CD4-positive, alpha-beta memory T cell (primary cell): Measurements from ENCODE around the gene YBX3. TPM values are rescaled to one million over a fixed set of nuclear protein-coding genes. Genes with fewer than 3 reads are reported as not detected.

ENCODE experiments used
- CTCF ChIA-PET: fragments of 350-600 bp; sonication (Branson Sonifier 250); formaldehyde crosslinking; loops from one replicate; lab custom pipeline; 2021; ENCODE audit warnings: inconsistent platforms; ENCODE audit not compliant: partially characterized antibody; lab: Charles Lee
- POLR2A ChIA-PET: fragments of 350-600 bp; sonication (Branson Sonifier 250); formaldehyde crosslinking; loops from one replicate; lab custom pipeline; 2021; ENCODE audit not compliant: partially characterized antibody; lab: Charles Lee
- DNase-seq, 5 donors: peaks; one replicate each; pipeline versions ENCODE4 v3.0.0 to v3.0.0-alpha.2; 2020 to 2022; ENCODE audit warnings: mixed read lengths in 1 of 5
- H3K27ac ChIP-seq: one replicate; pipeline ENCODE4 v1.7.0; 2013; ENCODE audit warnings: low read depth, low read length
- H3K27me3 ChIP-seq: 2 replicates; pipeline ENCODE4 v1.7.0; 2013; ENCODE audit warnings: mild to moderate bottlenecking, low read length, moderate library complexity; ENCODE audit not compliant: insufficient read depth
- H3K36me3 ChIP-seq: 2 replicates; pipeline ENCODE4 v1.7.0; 2013; ENCODE audit warnings: mild to moderate bottlenecking, low read length, moderate library complexity; ENCODE audit not compliant: insufficient read depth
- H3K4me1 ChIP-seq: 2 replicates; pipeline ENCODE4 v1.7.0; 2013; ENCODE audit warnings: mild to moderate bottlenecking, low read length, moderate library complexity; ENCODE audit not compliant: insufficient read depth
- H3K4me3 ChIP-seq, 2 donors: one replicate each; pipeline ENCODE4 v1.7.0; 2013; ENCODE audit warnings: low read length in 2 of 2, mild to moderate bottlenecking in 1 of 2
- H3K9me3 ChIP-seq, 2 donors: one replicate each; pipeline ENCODE4 v1.7.0; 2013; ENCODE audit warnings: low read length in 2 of 2, control low read depth in 1 of 2; ENCODE audit not compliant: control insufficient read depth in 1 of 2
- H3K27ac Mint-ChIP-seq, 7 donors: one replicate each; pipeline ENCODE4 v1.8.0; 2020 to 2021; ENCODE audit warnings: mixed read lengths in 7 of 7, mild to moderate bottlenecking in 6 of 7, inconsistent platforms in 3 of 7, moderate library complexity in 3 of 7
- H3K27me3 Mint-ChIP-seq, 2 donors: one replicate each; pipeline ENCODE4 v1.8.0; 2020 to 2021; ENCODE audit warnings: mixed read lengths in 2 of 2
- H3K36me3 Mint-ChIP-seq, 2 donors: one replicate each; pipeline ENCODE4 v1.8.0; 2020 to 2021; ENCODE audit warnings: mixed read lengths in 2 of 2, inconsistent platforms in 1 of 2, mild to moderate bottlenecking in 1 of 2
- H3K4me1 Mint-ChIP-seq, 4 donors: one replicate each; pipeline ENCODE4 v1.8.0; 2020 to 2021; ENCODE audit warnings: mixed read lengths in 4 of 4, mild to moderate bottlenecking in 1 of 4
- H3K4me3 Mint-ChIP-seq, 8 donors: one replicate each; pipeline ENCODE4 v1.8.0; 2020 to 2021; ENCODE audit warnings: mixed read lengths in 8 of 8, mild to moderate bottlenecking in 7 of 8, moderate library complexity in 6 of 8, inconsistent platforms in 3 of 8
- H3K9me3 Mint-ChIP-seq, 8 donors: one replicate each; pipeline ENCODE4 v1.8.0; 2020 to 2021; ENCODE audit warnings: mixed read lengths in 8 of 8, mild to moderate bottlenecking in 5 of 8, inconsistent platforms in 3 of 8, moderate library complexity in 1 of 8
- intact Hi-C: fragments of 100-400 bp; cut with micrococcal nuclease; formaldehyde crosslinking; loops from one replicate; pipeline ENCODE4 v1.15.1; 2023
- polyA plus RNA-seq, 2 donors: library from polyadenylated mRNA; unstranded; fragments of 300-500 nt; fragmentation: Illumina TruSeq; gene quantifications; one replicate each; pipeline ENCODE4 v1.2.3, GENCODE V29; 2021
- total RNA-seq, 2 experiments: library from RNA; stranded (reverse); gene quantifications; one replicate each; pipeline ENCODE4 v1.2.3, GENCODE V29; 2021

Gene YBX3
- total and polyA plus RNA-seq, 4 experiments from 2014 or later: 1.7 to 5.1 (median 2.6) TPM

DNA sequence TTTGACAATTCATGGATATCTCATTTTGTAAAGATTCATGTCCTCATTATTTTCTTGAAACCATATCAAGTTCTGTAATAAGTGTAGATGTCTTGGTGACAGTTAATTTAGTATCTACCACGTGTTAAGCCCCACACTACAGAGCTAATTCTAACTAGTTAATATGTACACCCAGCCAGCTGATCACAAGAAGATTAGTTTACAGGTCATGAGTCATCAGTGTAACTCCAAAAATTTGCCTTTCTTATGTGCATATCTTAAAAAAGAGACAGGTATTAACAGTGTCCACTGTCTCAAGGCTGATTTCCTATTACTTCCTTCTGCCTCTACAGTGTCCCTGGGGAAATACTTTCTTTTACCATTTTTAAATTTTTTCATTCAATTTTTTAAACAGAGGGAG, 13.3 kb upstream of the YBX3 start:
- intact Hi-C loops: no loop called here
- H3K27me3 ChIP-seq: no peaks in the 10 kb centered on the region
- Mint-ChIP-seq H3K27me3 (peaks cover 9 to 22% of the 10 kb centered on the region in 2 donors), H3K27ac (no peak overlapping the region), H3K36me3 (no peaks in the 10 kb centered on the region), H3K4me3 (no peak overlapping the region), H3K4me1 (no peaks in the 10 kb centered on the region), H3K9me3 (no peaks in the 10 kb centered on the region)
- H3K27ac ChIP-seq: no peak overlapping the region
- H3K9me3 ChIP-seq: no peaks in the 10 kb centered on the region
- POLR2A ChIA-PET: no interaction called here
- DNase-seq: no peak
- H3K36me3 ChIP-seq: no peaks in the 10 kb centered on the region
- H3K4me1 ChIP-seq: no peaks in the 10 kb centered on the region
- CTCF ChIA-PET: interaction anchor here (3.4 kb wide), 1 partner anchor 13 kb away, joined by 11 read pairs; no protein-coding TSS in a partner anchor
- H3K4me3 ChIP-seq: no peak overlapping the region

DNA sequence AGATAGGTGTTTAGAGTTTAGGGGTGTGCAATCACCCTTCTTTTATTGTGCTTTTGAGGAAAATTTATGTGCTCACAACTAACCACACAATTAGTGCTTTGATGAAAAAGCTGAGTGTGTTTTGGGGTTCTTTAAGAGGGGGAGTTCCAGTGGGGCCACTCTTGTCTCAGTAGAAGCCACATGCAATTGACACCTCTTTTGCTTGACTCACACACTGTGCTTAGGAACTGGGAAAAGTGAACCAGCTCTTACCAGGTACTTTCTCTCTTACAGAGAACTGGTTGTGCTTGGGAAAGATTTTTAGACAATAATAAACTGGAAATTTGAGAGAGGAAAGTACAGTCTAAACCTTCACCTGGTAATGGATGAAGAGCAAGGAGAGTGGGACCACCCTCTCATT, 12.3 kb upstream of the YBX3 start:
- Histone ChIP-seq H3K4me1 (no peaks in the 10 kb centered on the region), H3K4me3 (no peak overlapping the region), H3K9me3 (no peaks in the 10 kb centered on the region), H3K27me3 (no peaks in the 10 kb centered on the region), H3K36me3 (no peaks in the 10 kb centered on the region), H3K27ac (no peak overlapping the region)
- ChIA-PET CTCF (interaction anchor here (3.4 kb wide), 1 partner anchor 14 kb away, joined by 11 read pairs; no protein-coding TSS in a partner anchor), POLR2A (no interaction called here)
- Mint-ChIP-seq H3K27me3 (peaks cover 10 to 17% of the 10 kb centered on the region in 2 donors), H3K4me3 (no peak overlapping the region), H3K36me3 (no peaks in the 10 kb centered on the region), H3K4me1 (no peaks in the 10 kb centered on the region), H3K9me3 (no peaks in the 10 kb centered on the region), H3K27ac (no peak overlapping the region)
- intact Hi-C loops: no loop called here
- no peak for DNase-seq

DNA sequence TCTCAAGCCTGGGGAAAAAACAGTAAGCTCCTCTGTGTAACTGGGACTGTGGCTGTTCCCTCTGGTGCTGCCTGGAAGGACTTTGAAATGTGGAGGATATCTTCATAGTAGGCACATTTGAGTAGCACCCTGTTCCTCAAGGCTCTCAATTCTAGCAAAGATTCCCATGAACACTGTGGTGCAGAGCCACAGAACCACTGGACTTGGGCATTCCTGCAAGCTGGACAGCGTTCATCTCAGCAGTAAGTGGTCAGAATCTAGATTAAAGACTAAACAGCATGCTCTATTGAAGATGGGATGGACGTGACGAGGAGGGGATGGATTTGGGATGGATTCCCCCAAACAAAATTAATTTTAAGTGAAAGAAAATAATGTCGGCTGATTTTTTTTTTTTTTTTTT, 9.4 kb upstream of the YBX3 start:
- Mint-ChIP-seq H3K4me3 (no peak overlapping the region), H3K36me3 (no peaks in the 10 kb centered on the region), H3K27ac (no peak overlapping the region), H3K4me1 (no peaks in the 10 kb centered on the region), H3K9me3 (no peaks in the 10 kb centered on the region), H3K27me3 (peaks cover 12 to 19% of the 10 kb centered on the region in 2 donors)
- POLR2A ChIA-PET: no interaction called here
- H3K27ac ChIP-seq: no peak overlapping the region
- no peak for DNase-seq
- CTCF ChIA-PET: no interaction called here
- intact Hi-C loops: no loop called here
- no peaks in the 10 kb centered on the region for H3K4me1 ChIP-seq
- no peaks in the 10 kb centered on the region for H3K36me3 ChIP-seq
- H3K27me3 ChIP-seq: no peaks in the 10 kb centered on the region
- H3K9me3 ChIP-seq: no peaks in the 10 kb centered on the region
- H3K4me3 ChIP-seq: no peak overlapping the region

- DNase-seq: no peak
- POLR2A ChIA-PET: no interaction called here
- Mint-ChIP-seq H3K4me1 (no peaks in the 10 kb centered on the region), H3K27me3 (peaks cover 13 to 21% of the 10 kb centered on the region in 2 donors), H3K9me3 (no peaks in the 10 kb centered on the region), H3K4me3 (no peak overlapping the region), H3K27ac (no peak overlapping the region), H3K36me3 (no peaks in the 10 kb centered on the region)
- no peak overlapping the region for H3K4me3 ChIP-seq
- H3K27me3 ChIP-seq: no peaks in the 10 kb centered on the region
- H3K4me1 ChIP-seq: no peaks in the 10 kb centered on the region
- CTCF ChIA-PET: no interaction called here
- intact Hi-C loops: no loop called here
- H3K36me3 ChIP-seq: no peaks in the 10 kb centered on the region
- H3K27ac ChIP-seq: no peak overlapping the region
- no peaks in the 10 kb centered on the region for H3K9me3 ChIP-seq
These were observed 8.9 kb upstream of the YBX3 start for GRCh38 chr12:10732066-10732465.

DNA sequence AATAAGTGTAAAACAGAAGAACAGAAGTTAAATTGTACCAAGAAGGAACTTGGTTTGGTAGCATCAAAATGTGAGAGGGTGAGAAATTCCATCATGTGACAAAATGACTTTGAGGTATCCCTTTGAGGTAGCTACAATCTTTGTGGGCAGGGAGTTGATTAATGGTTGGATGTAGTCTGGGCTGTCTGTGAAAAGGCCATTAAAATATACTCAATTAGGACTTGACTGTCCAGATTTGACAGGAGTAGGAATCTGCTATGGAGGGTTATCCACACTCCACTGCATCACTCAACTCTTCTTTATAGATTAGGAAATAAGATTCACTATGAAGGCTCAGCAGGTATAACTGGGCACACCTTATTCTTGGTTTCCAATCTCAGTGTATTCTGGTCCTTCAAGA, 7.4 kb upstream of the YBX3 start:
- H3K27me3 Mint-ChIP-seq: peaks cover 20 to 27% of the 10 kb centered on the region in 2 donors
- H3K9me3 ChIP-seq: no peaks in the 10 kb centered on the region
- H3K36me3 Mint-ChIP-seq: no peaks in the 10 kb centered on the region
- ChIA-PET POLR2A (no interaction called here), CTCF (no interaction called here)
- H3K4me3 ChIP-seq: no peak overlapping the region
- H3K4me3 Mint-ChIP-seq: no peak overlapping the region
- no peak overlapping the region for H3K27ac ChIP-seq
- H3K27me3 ChIP-seq: peaks cover 7% of the 10 kb centered on the region
- no peak for DNase-seq
- H3K4me1 ChIP-seq: no peaks in the 10 kb centered on the region
- intact Hi-C loops: no loop called here
- H3K27ac Mint-ChIP-seq: no peak overlapping the region
- H3K4me1 Mint-ChIP-seq: no peaks in the 10 kb centered on the region
- H3K9me3 Mint-ChIP-seq: no peaks in the 10 kb centered on the region
- H3K36me3 ChIP-seq: no peaks in the 10 kb centered on the region

- POLR2A ChIA-PET: no interaction called here
- Histone ChIP-seq H3K27me3 (peaks cover 14% of the 10 kb centered on the region), H3K4me1 (peaks cover 4% of the 10 kb centered on the region), H3K4me3 (no peak overlapping the region), H3K36me3 (no peaks in the 10 kb centered on the region), H3K27ac (no peak overlapping the region), H3K9me3 (no peaks in the 10 kb centered on the region)
- peaks cover 30 to 40% of the 10 kb centered on the region in 2 donors for H3K27me3 Mint-ChIP-seq
- no peak overlapping the region for H3K27ac Mint-ChIP-seq
- no peaks in the 10 kb centered on the region for H3K9me3 Mint-ChIP-seq
- DNase-seq: no peak
- no peak overlapping the region for H3K4me3 Mint-ChIP-seq
- H3K36me3 Mint-ChIP-seq: no peaks in the 10 kb centered on the region
- peaks cover 2 to 7% (median 4%) of the 10 kb centered on the region in 4 donors for H3K4me1 Mint-ChIP-seq
- CTCF ChIA-PET: no interaction called here
- intact Hi-C loops: no loop called here
These were observed 5.0 kb upstream of the YBX3 start for GRCh38 chr12:10728091-10728490.

DNA sequence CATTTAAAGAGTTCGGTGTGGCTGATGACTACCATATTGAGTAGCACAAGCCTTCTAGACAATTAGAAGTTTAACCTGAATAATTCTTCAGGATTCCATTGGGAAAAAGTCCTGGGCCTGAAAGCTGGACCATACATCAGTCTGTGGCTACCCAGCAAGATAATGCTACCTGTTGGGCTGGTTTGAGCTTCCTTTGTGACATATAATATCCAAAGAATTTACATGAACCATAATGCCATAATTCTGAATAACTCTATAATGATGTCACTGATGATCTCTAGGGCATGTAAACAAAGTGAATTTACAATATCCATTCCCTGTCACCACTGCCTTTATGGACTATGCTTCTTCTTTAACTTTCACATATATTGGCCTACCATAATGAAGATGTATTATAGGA, 3.8 kb upstream of the YBX3 start:
- peaks cover 32 to 40% of the 10 kb centered on the region in 2 donors for H3K27me3 Mint-ChIP-seq
- no peak overlapping the region for H3K27ac ChIP-seq
- CTCF ChIA-PET: no interaction called here

DNA sequence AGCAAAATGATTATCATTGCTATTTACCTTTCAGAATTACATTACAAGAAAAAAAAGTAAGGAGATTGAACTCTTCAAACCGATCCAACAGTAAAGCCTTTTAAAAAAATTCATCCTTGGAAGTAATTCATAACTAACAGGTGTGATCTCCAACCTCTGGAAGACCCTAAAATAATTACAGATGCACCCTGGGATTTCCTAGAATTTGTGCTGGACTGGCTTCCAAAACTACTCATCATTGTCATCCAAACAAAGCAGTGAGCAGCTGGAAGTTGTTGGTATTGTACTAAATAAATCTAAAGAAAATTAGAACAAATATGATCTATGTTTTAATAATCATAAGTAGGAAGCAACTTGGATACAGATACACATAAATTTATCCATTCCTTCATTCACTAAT, 1.9 kb upstream of the YBX3 start:
- Mint-ChIP-seq H3K4me1 (peaks cover 10 to 24% (median 16%) of the 10 kb centered on the region in 4 donors), H3K4me3 (peak overlapping the region in 1 of 8 donors; percentile 55), H3K36me3 (no peaks in the 10 kb centered on the region), H3K9me3 (peaks cover 0 to 4% (median 0%) of the 10 kb centered on the region in 8 donors), H3K27ac (no peak overlapping the region), H3K27me3 (peaks cover 36 to 45% of the 10 kb centered on the region in 2 donors)
- Histone ChIP-seq H3K9me3 (no peaks in the 10 kb centered on the region), H3K36me3 (no peaks in the 10 kb centered on the region), H3K27ac (no peak overlapping the region), H3K4me3 (no peak overlapping the region), H3K4me1 (peaks cover 19% of the 10 kb centered on the region), H3K27me3 (peaks cover 26% of the 10 kb centered on the region)
- CTCF ChIA-PET: no interaction called here
- intact Hi-C loops: no loop called here
- no peak for DNase-seq
- POLR2A ChIA-PET: no interaction called here

More for the DNA sequence above, 3.8 kb upstream of the YBX3 start:
- Mint-ChIP-seq H3K36me3 (no peaks in the 10 kb centered on the region), H3K4me1 (peaks cover 6 to 12% (median 9%) of the 10 kb centered on the region in 4 donors), H3K9me3 (peaks cover 0 to under 1% (median 0%) of the 10 kb centered on the region in 8 donors), H3K27ac (no peak overlapping the region), H3K4me3 (no peak overlapping the region)
- no peak overlapping the region for H3K4me3 ChIP-seq
- POLR2A ChIA-PET: no interaction called here
- no peaks in the 10 kb centered on the region for H3K36me3 ChIP-seq
- no peaks in the 10 kb centered on the region for H3K9me3 ChIP-seq
- H3K27me3 ChIP-seq: peaks cover 19% of the 10 kb centered on the region
- peaks cover 10% of the 10 kb centered on the region for H3K4me1 ChIP-seq
- DNase-seq: no peak
- intact Hi-C loops: no loop called here
